GM12875 (cell line): ENCODE data around the gene AKR1B1.
A peak's percentile ranks its signal among the peaks of the same experiment; 100 is the strongest.

ENCODE experiments used
- H3K4me3 ChIP-seq: one replicate; pipeline ENCODE4 v1.5.1; 2011; ENCODE audit warnings: low read depth, low read length, control low read depth
- TF ChIP-seq, protein P1 (sequence below): IDR thresholded peaks from 2 replicates; pipeline ENCODE4 v1.5.1; 2011; ENCODE audit warnings: low read depth, mild to moderate bottlenecking, control low read depth, inconsistent platforms, low read length, moderate library complexity, borderline replicate concordance; ENCODE audit not compliant: insufficient read depth

Gene AKR1B1

DNA sequence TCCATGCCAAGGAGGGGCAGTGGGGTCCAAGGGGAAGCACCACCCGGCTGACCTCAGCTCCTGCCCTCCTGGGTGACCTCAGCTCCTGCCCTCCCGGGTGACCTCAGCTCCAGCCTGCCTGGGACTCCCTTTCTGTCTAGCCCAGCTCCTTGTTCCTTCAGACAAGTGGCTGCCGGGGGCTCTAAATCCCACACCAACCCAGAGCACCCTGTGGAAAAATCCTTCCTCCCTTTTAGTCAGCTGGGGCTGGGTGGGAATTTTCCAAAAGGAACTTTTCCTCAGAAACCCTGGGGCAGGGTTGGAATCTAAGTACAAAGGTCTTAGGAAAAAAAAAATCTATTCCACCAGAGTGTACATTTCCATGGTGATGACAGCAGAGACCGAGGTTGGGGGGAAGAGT lies 36.3 kb downstream of the AKR1B1 start:
- H3K4me3 ChIP-seq: no peak overlapping the region
- TF ChIP-seq, protein P1, sequence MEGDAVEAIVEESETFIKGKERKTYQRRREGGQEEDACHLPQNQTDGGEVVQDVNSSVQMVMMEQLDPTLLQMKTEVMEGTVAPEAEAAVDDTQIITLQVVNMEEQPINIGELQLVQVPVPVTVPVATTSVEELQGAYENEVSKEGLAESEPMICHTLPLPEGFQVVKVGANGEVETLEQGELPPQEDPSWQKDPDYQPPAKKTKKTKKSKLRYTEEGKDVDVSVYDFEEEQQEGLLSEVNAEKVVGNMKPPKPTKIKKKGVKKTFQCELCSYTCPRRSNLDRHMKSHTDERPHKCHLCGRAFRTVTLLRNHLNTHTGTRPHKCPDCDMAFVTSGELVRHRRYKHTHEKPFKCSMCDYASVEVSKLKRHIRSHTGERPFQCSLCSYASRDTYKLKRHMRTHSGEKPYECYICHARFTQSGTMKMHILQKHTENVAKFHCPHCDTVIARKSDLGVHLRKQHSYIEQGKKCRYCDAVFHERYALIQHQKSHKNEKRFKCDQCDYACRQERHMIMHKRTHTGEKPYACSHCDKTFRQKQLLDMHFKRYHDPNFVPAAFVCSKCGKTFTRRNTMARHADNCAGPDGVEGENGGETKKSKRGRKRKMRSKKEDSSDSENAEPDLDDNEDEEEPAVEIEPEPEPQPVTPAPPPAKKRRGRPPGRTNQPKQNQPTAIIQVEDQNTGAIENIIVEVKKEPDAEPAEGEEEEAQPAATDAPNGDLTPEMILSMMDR: no peak

DNA sequence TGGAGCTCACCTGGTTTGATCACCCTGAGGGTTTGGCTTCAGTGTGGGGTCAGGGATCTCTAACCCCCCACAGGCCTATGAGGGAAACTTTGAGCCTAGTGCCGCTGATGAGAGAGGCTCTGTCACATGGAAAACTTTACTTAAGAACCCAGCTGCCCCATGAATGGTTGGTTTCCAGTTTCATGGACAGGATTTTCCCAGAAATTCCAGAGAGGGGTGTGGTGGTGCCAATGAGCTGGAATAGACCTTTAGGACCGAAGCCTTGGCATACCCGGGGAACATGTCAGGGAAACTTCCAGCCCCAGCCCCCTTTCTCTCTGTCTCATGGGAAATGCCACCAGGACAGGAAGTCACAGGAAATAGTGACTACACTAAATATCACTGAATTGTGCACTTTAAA lies 36.9 kb downstream of the AKR1B1 start:
- TF ChIP-seq, protein P1: no peak
- H3K4me3 ChIP-seq: no peak overlapping the region

DNA sequence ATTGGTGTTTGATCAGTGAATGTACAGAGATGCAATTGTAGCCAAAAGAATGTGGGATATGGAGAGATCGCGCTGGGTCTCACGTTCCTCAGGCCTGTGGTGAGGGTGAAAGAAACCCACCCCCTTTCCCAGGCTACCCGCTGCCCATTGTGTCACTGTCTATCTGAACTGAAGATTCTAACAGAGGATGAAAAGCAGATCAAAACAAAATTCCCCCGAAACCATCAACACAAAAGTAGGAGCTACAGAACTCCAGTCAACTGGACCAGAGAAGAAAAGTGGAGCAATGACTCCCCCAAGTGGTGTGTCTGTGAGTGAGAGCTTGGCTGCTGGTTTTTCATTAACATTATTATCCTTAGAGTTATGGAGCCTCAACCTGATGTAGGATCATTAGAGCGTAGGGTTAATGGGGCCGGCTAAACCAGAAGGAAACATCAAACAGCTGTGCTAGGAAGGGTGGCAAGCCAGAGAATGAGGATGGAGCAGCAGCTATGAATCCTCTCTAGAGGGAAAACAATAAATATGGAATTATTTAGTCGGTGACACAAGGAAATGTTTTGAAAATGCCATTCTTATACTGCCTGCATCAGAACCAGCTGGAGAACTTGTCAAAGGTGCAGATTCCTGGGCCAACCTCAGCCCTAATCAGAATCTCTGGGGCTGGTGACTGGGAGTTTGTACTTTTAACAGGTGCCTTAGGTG lies 38.3 kb downstream of the AKR1B1 start:
- TF ChIP-seq, protein P1: peak; percentile 42; the same call in 1 of the 2 replicates
- H3K4me3 ChIP-seq: no peak overlapping the region

DNA sequence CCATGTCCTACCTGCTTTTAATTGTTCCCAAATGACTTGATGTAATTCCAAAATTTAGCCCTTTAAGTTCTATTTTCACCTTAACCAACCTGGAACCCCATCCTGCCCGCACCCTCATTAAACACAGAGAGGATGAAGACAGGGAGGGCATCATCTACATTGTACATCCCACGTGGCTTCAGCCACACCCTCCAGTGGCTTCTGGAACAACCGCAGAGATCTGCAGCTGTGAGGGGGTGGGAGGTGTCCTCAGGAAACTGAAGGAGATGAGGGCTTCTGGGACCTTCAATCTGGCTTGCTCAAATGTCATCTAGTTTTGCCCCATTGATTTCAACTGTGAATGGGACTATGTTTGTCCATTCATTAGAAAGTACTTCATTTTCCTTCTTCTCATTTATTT lies 39.0 kb downstream of the AKR1B1 start:
- no peak overlapping the region for H3K4me3 ChIP-seq

DNA sequence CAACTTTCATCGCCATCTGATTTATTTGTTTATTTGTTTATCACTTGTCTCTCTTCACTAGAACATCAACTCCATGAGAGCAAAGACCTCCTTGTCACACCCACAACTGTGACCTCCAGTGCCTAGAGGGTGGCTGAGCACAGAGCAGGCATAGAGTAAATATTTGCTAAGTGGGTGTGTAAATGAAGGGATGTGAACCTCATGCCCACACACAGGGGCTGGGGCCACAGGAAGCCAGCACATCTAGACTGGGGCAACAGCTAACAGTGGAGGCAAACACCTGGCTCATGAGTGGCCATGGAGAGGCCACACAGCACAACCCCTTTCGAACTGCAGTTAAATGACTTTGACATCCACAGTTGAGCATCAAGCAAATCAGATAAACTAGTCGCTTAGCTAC lies 39.8 kb downstream of the AKR1B1 start:
- no peak overlapping the region for H3K4me3 ChIP-seq
- TF ChIP-seq, protein P1: no peak

More for the DNA sequence above, 39.0 kb downstream of the AKR1B1 start:
- TF ChIP-seq, protein P1: no peak

DNA sequence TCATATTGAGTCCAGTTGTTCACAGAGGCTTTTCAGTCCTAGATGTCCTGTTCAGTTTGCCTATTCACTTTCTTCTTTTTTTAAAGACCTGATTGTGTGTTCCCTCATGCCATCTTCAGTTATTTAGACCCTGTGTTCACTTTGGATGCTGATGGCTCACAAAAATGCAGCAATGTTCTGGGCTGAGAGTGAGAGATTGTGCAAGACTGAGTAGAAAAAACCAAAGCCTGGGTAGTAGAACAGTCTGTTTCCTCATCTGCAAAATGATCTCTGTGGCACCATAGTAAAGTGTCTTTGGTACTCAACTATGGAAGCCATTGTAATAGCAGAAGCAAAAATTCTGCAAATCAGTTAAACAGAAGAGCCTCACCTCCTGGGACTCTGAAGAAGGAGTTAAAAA lies 43.2 kb downstream of the AKR1B1 start:
- no peak overlapping the region for H3K4me3 ChIP-seq
- TF ChIP-seq, protein P1: no peak

DNA sequence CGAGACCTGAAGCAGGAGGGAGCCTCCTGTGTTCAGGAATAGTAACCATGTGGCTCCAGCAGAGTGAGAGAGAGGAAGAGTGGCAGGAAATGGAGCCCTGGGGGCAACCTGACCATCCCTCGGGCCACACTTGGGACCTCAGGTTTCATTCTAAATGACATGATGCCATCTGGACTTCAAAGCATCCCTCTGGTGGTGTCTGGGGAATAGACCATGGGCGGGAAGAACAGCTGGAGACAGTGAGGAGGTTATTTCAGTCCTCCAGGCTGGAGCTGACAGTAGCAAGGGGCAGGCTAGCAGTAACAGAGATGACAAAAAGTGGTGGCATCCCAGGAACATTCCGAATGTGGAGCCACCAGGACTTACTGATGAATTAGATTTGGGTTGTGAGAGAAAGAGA lies 44.8 kb downstream of the AKR1B1 start:
- H3K4me3 ChIP-seq: no peak overlapping the region
- TF ChIP-seq, protein P1: no peak
